GM18861 (cell line): ENCODE measurements around the gene ARPC1B.
"Not testable (repeated sequence)": the region's sequence is repeated elsewhere in the genome, so short reads cannot be mapped to it uniquely, and the experiment has no call there.

ENCODE experiments used
- ATAC-seq: cut with Tn5 transposase; IDR thresholded peaks from one replicate; pipeline ENCODE4 v1.9.1; 2021; ENCODE audit not compliant: unreplicated experiment

The ARPC1B gene

DNA sequence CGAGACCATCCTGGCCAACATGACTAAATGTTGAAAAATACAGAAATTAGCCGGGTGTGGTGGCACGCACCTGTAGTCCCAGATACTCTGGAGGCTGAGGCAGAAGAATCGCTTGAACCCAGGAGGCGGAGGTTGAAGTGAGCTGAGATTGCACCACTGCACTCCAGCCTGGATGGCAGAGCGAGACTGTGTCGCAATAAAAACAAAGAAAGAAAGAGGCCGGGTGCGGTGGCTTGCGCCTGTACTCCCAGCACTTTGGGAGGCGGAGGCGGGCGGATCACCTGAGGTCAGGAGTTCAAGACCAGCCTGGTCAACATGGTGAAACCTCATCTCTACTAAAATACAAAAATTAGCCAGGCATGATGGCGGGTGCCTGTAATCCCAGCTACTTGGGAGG lies 12.7 kb downstream of the ARPC1B start:
- not testable (repeated sequence) for ATAC-seq

DNA sequence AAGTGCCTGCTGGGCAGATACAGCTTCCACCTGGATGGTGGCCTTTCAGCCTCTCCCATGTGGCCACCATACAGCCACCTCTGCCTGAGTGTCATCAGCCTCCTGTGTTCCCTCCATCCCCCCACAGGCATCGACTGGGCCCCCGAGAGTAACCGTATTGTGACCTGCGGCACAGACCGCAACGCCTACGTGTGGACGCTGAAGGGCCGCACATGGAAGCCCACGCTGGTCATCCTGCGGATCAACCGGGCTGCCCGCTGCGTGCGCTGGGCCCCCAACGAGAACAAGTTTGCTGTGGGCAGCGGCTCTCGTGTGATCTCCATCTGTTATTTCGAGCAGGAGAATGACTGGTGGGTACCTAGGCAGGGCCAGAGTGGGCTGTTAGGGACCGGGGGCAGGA lies 13.4 kb downstream of the ARPC1B start:
- no peak for ATAC-seq

DNA sequence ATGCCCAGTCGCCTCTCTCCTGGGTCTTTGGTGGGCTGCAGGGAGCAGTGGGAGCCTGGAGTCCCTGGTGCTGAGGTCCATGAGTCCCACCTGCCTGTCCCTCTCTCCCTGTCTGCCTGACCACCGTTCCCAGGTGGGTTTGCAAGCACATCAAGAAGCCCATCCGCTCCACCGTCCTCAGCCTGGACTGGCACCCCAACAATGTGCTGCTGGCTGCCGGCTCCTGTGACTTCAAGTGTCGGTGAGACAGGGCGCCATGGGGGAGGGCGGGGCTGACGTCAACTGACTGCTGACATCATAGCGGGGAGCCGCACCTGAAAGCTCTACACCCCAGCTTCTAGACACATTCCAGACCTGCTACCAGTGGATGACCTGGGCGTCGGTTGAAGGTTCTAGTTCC lies 15.2 kb downstream of the ARPC1B start:
- ATAC-seq = no peak

DNA sequence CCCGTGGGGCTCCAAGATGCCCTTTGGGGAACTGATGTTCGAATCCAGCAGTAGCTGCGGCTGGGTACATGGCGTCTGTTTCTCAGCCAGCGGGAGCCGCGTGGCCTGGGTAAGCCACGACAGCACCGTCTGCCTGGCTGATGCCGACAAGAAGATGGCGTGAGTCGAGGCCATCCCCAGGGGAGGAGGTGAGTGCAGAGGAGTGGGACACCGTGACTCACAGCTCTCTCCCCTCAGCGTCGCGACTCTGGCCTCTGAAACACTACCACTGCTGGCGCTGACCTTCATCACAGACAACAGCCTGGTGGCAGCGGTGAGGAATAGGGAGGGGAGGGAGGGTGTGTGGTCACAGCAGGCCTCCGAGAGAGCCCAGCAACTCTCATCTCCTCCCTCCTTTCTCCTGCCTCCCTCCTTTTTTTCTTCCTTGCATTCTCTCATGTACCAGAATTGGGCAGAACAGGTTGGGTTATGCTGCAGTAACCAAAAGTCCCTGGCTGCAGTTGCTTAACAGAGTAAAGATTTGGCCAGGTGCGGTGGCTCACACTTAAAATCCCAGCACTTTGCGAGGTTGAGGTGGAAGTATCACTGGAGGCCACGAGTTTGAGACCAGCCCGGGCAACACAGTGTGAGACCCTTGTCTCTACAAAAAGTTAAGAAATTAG lies 16.5 kb downstream of the ARPC1B start:
- no peak for ATAC-seq

DNA sequence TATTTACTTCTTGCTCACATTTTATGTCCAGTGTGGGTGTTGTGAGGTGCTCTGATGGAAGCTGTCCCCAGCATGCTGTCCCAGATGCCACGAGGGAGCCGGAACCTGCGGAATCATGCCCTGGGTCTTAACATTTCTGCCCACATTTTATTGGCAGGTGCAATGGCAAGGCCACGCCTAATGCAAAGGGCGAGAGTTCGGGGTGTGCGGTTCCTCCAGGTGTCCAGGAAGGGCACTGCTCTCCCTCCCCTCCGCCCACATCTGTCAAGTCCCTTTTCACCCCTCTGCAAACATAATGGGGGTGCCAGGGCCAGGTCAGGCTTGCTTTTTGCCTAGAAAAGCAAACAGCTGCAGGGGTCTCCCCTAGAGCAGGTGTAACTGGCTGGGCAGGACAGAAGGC lies 17.5 kb downstream of the ARPC1B start:
- no peak for ATAC-seq

DNA sequence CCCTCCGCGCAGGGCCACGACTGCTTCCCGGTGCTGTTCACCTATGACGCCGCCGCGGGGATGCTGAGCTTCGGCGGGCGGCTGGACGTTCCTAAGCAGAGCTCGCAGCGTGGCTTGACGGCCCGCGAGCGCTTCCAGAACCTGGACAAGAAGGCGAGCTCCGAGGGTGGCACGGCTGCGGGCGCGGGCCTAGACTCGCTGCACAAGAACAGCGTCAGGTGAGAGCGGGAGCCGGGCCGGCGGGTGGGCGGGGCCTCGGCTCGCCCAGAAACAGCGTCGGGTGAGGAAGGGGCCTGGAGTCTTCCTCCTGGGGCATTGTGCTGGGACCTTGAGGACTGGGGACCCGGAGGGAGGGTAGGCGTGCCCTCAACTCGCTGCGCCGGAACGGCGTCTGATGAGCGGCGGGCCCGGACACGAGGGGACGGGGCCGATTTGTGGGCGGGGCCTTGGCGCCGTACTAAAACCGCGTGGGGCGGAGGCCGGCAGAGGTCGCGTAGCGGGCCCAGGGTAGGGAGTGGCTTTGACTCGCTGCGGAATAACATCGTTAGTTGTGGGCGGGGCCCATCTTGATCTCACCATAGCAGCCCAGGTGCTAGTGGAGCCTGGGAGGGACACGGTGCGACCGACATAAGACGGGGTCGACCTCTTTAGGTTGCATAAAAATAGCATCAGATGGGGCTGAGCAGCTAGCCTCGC lies 18.3 kb downstream of the ARPC1B start:
- ATAC-seq = no peak

DNA sequence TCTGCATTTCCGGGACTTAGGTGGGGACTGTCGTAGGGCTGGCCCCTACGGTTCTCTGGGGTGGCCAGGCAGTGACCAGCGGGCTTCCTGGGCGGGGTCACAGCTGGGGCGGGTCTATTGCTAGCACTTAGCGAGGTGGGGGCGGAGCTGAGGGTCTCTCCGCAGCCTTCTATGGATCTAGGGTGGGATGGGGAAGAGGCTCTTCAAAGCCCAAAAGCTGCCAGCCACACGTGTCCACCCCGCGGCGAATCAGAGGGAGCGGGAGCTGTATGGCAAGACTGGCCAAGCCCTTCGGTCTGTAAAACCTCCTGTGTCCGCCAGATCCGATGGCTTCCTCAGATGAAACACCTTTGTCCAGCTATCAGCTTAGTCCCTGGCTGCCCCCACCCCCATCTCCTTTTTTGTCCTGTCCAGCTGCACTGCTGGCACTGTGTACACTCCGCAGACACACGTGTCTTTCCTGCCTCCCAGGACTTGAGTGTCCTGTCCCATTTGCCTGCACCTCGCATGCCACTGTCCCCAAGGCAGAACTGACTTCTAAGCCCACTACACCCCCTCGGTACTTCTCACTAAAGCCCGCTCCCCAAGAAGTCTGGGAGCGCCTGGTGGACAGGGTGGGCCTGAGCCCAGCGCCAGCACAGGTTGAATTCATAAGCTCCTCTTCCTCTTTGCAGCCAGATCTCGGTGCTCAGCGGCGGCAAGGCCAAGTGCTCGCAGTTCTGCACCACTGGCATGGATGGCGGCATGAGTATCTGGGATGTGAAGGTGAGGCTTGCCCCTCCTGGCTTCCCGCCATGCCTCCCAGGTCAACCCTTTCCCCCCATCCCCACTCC lies 19.0 kb downstream of the ARPC1B start:
- ATAC-seq = no peak

DNA sequence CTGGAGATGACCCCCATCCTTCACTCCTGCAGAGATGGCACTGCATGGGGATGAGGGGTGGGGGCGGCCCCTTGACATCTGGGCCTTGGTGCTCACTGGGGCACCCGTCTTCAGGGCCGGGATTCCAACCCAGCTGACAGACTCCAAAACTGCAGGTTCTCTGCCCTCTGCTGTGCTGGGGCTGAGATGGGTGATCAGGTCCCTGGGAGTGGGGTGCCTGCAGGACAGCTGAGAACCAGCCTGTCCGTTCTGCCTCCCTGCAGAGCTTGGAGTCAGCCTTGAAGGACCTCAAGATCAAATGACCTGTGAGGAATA lies 19.6 kb downstream of the ARPC1B start:
- no peak for ATAC-seq

DNA sequence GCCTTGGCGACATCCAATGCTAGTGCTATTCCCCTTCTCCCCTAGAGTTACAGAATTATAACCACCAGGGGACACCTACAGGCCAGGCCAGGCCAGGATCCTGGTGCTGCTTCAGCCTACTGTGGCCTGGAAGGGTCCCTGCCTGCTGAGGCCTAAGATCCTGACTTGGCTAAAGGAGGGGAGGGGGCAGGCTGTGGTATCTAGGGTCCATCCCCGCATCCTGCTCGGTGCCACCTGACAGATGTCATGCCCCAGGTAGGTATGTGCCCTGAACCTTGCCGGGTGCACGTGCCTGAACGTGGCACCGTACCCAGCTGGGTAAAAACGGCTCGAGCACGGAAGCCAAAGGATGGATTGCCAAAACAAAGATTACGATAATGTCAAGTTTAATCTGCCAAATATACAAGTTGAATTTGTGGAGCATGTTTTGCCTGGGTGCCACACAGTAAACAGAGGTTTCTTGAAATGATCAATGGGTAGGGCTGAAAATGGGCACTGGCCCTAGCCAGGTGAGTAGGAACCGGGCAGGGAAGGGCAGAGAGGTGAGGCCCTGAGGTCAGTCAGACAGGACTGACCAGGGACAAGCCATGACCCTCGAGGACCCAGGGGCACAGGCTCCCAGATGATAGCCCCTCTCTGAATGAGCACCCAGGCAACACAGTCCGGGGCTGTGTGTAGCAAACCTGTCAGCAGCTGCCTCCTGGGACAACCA lies 21.2 kb downstream of the ARPC1B start:
- no peak for ATAC-seq

DNA sequence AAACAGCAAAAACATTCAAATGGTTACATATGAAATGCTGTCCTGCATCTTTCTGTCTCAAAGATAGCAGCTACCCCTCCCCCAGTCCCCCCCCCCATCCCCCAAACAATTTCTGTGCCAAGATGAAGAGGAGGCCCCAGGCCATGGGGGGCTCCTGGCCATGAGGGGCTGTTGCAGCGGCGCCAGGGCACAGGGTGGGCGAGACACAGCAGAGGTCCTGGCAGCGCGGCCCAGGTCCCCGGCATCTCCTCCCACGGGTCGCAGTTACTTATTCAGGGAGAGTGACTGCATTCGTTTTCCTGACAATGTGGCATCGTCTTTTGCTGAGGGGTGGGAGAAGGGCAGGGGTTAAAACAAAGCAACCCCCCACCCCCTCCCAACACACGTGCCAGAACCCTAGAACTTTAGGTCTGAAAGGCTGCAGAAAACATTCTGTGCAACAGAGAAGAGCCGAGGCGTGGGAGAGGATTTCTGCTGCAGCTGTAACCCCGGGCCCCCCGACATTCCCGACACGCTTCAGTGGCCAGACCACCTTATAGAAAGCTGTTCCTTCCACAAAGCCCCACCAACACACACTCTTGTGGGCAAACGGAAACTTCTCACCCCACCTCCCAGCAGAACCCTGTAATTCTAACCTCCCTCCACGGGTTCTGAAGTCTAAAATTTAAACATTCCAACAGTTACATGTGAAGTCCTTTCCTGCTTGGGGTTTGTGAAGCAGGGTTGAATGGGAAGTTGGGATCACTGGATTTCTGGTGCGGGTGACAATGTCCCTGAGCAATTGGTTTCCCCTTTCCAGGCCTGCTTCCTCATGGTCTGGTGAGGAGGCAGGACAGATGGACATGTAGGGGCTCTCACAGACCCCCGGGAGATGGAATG lies 22.1 kb downstream of the ARPC1B start:
- no peak for ATAC-seq

DNA sequence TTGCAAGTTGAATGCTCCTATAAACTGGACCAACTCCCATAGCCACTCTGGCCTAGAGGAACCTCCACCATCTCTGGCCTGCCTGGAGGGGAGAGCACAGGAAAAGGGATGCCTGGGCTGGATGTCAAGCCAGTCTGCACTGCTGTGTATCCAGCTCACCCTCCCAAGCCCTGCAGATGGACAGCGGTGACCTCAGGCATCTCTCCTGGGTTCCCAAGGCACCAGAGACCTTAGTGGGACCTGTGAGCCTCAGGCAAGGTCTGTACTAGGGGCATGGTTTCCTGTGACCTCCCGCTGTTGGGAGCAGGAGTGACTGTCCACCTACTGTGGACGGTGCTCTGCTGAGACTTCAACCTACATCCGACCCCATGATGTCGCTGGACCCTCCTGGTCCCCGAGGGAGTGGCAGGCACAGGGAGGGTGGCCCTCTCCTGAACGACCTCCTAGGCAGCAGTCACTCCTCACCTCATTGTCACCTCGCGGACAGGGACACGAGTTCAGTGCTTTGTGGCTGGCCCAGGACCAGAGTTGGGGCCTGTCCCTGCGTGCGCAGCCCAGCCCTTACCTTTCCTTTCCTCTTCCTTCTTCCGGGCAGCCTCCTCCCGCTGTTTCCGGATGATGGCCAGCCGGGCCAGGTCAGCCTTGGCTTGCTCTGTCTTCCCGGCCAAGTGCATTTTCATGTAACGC lies 22.9 kb downstream of the ARPC1B start:
- ATAC-seq = no peak

DNA sequence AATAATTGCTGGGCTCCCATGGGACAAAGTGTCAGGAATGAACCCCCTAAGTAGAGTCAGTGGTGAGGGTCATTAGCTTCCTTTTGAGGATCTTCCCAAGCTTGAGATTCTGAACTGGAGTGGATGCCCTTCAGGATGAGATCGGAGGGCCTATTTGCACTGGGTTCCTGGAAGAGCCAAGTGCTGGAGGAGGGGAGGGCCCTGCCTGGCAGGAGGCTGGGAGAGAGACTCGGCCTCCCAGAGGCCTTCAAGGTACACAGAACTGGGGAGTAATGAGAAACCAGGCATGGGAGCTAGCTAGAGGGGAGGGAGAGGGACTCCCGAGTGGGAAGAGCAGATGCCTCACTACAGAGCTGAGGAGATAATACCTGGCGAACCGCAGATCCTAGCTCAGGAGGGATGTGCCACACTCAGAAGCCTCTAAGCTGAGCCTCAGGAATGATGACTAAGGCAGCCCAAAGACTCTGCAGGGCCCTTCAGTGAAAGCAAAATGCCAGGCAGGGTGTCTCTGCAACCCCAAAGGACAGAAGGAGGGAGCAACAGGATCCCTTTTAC lies 24.4 kb downstream of the ARPC1B start:
- ATAC-seq = no peak

DNA sequence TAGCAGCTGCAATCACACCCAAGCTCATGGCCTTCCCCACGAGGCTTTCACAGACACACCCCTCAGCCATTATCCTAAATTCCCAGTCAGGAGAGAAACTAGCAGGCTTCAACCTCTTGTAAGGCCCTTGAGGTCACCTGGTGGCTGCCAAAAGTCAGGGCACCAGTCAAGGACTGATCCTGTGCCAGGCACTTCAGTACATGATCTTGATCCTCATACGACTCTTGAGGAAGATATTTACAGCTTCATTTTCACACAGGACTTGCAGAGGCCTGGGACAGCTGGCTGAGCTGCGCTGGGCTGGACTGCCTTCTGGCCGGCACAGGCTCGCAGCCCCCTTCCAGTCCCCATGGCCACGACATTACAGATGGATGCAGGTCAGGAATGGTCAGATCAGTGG lies 25.1 kb downstream of the ARPC1B start:
- no peak for ATAC-seq

DNA sequence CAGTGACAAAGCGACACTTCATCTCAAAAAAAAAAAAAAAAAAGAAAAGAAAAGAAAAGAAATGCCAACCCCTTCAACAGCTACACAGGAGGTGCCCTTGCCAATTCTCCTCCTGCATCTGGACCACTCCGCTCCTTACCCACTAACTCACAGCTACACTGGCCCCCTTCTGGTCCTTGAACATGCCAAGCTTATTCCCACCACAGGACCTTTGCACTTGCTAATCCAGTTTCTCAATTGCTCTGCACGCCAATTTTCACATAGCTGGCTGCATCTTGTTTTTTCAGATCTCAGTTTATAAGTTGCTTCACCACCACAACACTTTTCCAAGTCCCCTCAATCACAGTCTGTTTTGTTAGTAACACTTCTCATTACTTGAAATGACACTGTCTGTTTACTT lies 28.3 kb downstream of the ARPC1B start:
- ATAC-seq = no peak

DNA sequence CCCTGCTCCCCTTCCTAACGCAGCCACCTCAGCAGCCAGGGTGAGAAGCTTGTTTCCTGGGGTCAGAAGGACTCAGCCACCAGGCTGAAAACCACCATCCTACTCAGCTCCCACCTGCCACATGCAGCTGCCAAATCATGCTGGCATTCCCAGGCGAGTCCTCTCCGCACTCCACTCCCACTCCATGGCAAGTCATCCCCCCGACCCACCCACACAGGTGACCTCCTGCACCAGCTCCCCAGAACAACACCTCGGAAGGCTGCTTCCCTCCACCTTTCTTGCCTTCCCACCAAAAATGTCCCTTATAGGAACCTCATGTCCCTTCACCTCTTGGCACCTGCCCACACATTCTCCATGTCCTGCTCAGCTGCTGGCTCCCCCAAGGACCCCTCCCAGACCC lies 29.2 kb downstream of the ARPC1B start:
- ATAC-seq = no peak

DNA sequence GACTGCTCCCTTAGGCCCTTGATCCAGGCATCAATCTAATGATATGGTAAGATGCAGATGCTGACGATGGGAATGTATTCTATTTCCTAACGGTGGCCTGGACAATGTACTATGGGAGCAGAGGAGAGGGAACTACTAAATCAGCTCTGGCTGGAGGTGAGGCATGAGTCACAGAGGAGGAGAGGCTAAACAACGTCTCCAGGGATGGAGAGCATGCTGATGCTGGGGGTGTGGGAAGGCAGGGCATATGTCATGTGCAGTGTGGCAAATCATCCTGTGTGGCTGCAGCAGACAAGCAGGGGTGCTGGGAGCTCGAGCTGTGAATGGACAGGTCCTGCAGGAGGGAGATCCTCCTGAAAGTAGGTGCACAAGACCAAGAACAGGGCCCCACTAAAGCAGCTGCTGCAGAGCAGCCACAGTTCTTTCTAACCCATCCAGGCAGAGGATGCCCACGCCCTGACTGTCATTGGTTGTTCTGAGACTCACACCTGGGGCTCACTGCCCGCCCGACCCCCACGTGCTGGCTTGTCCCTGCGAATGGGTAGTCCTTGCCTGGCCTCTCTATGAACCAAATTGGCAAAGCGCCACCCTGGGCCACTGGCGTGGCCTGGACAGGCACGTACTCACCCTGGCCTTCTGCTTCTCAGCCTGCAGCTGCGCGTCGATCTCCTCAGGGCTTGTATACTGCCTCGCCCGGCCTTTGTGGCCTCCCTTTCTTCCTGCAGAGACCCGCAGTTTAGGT lies 29.9 kb downstream of the ARPC1B start:
- no peak for ATAC-seq

DNA sequence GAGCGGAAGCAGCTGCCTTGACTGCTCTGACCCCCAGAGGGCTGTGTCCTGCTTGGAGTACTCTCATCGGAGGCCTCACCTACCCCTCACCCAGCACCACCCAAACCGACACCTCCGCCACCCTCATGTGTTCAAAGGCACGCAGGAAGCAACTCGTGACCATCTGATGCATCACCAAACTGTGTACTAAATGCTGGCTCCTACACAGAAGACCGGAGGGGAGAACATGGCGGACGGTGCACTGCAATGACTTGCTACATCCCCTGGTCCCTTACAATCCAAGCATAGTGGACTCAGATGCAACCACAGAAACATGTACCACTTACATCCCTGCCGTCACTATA lies 30.4 kb downstream of the ARPC1B start:
- no peak for ATAC-seq

DNA sequence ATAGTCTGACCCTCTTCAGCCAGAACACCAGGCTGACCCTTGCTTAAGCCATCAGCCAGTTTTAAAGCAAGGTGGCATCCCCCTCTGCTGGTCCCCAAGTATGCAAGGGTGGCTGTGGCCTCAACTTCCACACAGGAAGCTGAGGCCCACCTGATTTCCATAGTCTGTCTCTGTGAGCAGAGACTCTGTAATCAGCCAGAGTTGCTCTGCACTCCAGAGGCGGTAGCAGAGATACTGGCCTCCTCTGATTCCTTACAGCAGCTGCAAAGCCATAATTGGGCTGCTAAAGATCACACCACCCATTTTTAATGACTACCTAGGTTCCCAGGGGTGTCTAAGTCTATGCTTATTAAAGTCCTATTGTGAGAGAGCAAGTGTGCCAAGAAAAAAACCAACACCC lies 32.0 kb downstream of the ARPC1B start:
- no peak for ATAC-seq

DNA sequence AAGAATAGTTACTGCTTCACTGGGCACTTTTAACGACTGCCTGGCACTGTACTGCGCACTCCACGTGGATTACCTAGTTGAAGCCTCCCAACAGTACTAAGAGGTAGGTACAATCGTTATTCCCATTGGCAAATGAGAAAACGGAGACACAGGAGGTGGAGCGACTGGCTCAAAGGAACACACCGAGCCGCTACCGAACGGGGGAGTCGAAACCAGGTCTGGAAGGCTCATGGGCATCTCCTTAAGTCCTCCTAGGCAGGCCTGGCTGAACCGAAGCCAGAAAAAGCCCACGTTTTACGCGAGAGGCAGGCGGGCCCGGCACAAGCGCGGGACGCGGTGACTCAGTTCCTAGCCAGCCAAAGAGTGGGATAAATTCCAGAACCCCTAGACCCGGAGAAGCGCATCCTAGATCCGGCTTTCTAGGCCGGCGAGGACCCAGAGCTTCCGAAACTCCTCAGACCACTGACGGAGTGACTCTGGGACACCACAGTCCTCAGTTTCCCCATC lies 33.4 kb downstream of the ARPC1B start:
- ATAC-seq = no peak
